RPMI8226 (cell line): ENCODE data around the gene RALGAPA2.

ENCODE experiments used
- DNase-seq: peaks from one replicate; pipeline ENCODE4 v3.0.0-alpha.2; 2015

Gene RALGAPA2

DNA sequence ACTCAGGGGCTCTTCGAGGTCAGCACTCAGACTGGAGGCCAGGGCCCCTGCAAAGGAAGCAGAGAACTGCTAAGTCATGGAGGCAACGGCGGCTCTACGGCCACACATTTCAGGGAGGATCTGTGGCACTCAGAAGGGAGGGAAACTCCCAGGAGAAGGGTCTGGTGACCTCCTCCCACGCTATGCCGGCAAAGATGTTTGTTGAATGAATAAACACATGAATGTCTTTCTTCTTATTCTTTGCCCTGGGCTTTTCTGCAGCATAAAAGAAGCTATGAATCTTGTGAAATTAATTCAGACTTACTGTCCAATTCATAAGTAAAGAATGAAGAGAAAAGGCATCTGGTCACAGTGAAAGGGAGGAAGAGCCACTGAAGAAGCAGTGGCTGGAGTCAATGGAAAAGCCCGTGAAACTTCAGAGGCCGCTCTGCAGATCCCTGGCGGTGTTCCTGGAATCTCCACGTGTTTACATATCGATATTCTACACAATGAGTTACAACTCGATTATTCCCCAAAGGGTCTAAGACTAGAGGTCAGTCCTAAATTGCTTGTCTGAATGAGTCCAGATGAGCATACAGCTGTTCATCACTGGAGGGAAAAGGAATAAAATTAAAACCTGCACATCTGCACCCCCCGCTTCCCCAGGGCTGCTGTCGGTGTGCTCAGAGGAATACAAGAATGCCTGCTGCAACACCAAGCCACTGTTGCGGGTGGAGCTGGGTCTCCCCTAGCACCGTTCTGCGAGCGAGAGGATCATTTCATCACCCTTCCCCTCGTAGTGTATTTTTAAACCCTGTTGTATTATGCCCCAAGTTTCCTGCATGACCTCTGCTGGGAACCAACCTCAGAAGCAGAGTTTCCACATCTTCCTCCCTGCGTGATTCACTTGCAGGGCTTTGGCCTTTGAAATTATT is 319.0 kb downstream of the RALGAPA2 start:
- no peak for DNase-seq

- DNase-seq, result no peak
Observed at GRCh38 chr20:20391766-20392165, 320.7 kb downstream of the RALGAPA2 start.

GRCh38 chr20:20391115-20391514 is 321.3 kb downstream of the RALGAPA2 start:
- DNase-seq, result no peak

DNA sequence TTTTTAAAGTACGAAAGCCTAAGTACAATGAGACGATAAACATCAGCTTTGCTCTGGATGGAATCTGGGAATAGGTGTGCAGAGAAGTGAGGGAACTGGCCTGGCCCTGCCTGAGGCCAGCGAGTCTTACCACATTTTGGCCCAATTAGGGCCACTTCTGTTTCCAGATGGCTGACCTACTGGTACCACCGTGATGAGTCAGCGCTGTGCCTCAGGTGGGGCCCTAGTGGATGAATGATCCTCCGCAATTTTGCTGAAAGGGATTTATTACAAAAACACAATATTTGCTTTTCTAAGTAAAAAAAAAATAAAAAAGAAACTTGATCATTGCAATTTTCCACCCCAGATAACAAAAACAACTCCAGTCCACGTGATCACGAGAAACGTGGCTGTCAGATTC is 322.1 kb downstream of the RALGAPA2 start:
- no peak for DNase-seq

DNA sequence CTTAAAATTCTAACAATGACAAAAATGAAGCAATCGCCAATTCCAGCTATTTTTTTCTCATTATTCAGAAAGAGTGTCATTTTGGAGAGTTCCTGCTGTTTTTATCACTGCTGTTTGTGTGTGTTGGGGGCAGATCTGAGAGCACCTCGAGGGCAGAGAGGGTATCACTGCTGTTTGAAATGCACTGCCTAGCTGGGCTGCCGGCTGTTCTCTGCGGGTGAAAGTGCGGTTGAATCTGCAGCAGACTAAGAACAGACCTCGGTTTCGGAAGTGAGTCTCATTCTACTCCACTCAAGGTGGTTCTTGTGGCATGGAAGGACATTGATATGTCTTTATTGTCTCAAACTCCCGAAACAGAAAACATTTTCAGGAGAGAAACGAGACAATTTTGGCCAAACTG is 326.3 kb downstream of the RALGAPA2 start:
- no peak for DNase-seq

DNA sequence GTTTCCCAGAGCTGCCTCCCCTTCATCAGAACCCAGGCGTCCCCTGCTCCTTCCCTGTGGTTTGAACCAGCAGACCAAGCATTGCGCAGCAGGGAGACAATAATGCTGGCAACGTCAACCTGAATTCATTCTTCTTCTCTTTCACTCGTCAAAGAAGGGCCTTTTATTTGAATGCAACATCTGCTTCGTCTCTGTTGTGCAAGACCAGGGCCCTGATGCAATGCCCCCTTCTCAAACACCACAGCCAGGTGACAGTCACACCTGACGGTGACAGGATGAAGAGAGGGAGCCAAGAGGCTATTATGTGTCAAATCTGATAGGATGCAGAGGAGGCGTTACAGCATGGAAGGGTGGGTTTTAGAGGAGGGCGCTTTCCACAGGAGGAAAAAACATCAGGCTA is 336.6 kb downstream of the RALGAPA2 start:
- no peak for DNase-seq

DNA sequence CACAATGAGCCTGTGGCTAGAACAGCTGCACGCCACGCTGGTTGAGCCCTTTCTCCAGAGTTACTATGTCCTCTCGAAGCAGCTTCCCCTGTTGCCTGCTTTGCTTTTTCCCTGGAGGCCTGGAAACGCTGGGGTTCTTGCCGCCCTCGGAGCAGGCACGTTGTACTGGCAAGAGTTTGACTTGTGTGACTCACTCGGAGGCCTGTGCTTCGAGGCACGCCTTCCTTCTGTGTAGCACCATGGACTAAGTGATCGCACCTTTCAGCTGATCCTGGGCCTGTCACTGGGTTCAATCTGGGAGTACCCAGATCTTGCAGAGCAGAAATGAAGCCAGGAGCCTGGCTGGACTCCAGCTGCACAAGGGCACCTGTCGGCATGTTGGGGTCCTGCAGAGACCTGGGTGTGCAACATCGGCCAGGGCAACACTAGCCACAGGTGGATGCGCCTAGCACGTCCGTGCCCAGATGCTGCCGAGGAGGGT is 339.3 kb downstream of the RALGAPA2 start:
- DNase-seq, result no peak

DNA sequence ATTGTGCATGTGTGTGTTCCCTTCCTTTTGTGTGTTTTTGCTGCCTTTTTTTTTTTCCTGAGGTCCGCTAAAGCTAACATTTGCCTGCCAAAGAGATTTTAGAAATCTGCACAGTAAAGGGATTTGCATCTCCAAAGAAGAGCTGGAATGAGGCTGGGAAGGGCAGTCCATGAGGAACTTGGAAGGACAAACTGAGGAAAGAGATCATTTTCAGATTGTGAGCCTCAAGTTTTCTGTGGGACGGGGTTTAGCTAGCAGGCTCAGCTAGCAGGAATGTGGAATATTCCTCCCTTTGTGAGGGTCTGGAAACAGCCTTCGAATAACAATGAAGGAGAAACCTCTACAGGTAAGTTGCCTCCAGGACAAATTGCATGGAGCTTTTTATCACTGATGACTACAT is 340.8 kb downstream of the RALGAPA2 start:
- DNase-seq, result no peak

GRCh38 chr20:20371083-20371482 is 341.4 kb downstream of the RALGAPA2 start:
- no peak for DNase-seq

- no peak for DNase-seq
Observed at GRCh38 chr20:20370094-20370575, 342.3 kb downstream of the RALGAPA2 start.

DNA sequence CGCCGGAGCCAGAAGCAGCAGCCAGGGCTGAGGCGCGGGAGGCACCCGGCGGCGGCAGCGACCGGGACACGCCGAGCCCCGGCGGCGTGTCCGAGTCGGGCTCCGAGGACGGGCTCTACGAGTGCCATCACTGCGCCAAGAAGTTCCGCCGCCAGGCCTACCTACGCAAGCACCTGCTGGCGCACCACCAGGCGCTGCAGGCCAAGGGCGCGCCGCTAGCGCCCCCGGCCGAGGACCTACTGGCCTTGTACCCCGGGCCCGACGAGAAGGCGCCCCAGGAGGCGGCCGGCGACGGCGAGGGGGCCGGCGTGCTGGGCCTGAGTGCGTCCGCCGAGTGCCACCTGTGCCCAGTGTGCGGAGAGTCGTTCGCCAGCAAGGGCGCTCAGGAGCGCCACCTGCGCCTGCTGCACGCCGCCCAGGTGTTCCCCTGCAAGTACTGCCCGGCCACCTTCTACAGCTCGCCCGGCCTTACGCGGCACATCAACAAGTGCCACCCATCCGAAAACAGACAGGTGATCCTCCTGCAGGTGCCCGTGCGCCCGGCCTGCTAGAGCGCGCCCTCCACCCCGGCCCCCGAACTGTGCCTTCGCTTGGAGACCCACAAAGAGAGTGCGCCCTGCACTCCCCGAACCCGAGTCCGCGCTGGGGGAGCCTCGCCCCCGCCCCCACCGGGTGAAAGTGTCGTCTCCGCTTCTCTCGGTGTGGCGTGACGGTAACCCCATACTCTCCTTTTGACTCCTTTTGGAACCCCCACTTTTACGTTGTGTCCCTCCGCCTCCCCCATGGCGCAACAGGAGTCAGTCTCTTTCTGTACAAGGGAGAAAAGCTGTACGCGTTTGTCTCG is 343.0 kb downstream of the RALGAPA2 start:
- DNase-seq, result peak; percentile 81

GRCh38 chr20:20368418-20369249 is 343.8 kb downstream of the RALGAPA2 start:
- DNase-seq, result peak; percentile 56

- DNase-seq, result no peak
Observed at GRCh38 chr20:20367575-20368417, 344.6 kb downstream of the RALGAPA2 start, which contains the start of gene INSM1. INSM1 (plus strand) TSS chr20:20368104; CDS start chr20:20368268, 164 bp downstream.

GRCh38 chr20:20366876-20367574 is 345.4 kb downstream of the RALGAPA2 start:
- no peak for DNase-seq

GRCh38 chr20:20366551-20366875 is 345.9 kb downstream of the RALGAPA2 start:
- DNase-seq, result no peak

DNA sequence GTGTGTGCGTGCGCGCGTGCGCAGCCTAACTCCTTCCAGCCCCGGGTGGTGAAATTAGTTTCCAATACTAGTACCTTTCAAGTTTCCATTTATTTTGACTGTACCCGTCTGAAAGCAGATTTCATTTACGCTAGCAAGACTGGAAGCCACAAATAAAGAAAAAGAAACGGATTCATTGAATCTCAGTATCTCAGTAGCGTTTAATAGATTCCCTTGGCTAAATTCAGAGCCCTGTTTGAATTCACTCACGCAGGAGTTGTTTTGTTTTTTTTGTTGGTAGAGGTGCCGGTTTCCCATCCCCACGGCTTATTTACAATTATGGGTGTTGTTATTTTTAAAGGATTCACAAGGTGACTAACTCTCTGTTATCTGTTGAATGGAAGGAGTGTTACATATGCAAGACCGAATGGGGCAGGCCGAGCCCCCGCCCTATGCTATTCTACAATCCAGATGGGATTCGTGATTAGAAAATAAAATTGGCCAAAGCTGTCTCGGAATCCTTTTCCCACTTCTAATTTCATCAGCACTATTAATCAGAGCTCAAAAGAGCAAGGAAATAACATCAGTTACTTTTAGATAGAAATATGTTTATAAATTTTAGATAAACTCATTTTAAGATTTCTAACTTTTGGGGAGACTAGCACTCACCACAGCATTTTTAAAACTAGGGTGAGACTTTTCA is 346.8 kb downstream of the RALGAPA2 start:
- no peak for DNase-seq

DNA sequence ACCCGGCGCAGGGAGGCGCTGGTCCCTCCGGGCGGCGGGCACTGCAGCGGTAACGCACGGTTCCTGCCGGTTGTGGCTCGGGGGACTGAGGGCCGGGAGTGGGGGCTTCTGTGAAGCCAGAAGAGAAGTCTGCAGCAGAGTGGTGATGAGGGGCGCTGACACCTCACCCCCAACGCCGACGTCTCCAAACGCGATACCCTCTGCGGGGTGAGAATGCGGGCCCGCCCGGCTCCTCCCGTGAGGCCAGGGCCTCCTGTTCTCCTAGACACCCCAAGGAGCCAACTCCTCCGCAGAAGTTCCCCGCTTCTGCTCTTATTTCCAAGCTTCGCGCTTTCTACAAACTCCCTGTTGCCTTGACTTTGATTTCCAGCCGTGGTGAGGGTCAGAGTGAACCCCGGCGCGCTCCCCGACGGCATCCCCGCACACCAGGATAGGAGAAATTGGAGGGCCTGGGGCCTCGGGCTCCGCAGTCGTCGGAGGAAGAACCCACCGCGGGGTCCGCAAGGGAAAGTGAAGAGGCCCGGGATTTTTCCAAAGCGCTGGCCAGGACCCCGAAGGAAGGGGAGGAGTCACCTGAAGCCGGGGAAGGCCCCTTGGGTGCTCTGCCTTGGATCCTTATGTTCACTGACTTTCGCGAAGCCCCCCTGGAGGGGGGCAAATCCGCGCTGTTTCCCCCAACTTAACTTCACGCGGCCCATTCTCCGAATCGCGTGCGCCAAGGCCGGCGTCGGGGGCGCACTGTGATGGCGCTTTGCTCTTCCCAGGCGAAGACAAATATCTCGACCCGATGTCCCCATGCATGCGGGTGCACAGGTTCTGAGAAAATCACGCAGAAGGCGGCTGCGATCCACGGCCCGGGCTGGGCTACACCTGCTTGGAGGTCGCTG is 347.6 kb downstream of the RALGAPA2 start:
- DNase-seq, result no peak

- no peak for DNase-seq
Observed at GRCh38 chr20:20363799-20364592, 348.4 kb downstream of the RALGAPA2 start.

DNA sequence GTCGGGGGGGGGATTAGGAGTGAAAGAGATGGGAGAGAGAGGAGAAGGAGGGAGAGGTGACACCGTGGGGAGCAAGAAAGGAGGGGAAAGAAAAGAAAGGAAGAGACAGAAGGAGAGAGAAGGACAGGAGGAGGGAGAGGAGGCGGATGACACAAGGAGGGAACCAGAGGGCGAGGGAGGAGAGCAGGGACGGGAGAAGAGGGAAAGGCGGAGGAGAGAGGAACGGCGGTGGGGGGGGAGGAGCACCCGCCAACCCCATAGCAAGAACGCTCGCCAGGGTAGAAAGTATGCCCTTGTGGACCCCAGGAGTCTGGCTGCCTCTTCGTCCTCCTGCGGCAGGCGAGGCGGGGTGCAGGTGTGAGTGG is 349.0 kb downstream of the RALGAPA2 start:
- no peak for DNase-seq
